Neuron (in vitro differentiated cells): ENCODE data around the gene GPBP1L1.
A peak's percentile ranks its signal among the peaks of the same experiment; 100 is the strongest.
"Not testable (repeated sequence)": the region's sequence is repeated elsewhere in the genome, so short reads cannot be mapped to it uniquely, and the experiment has no call there.

Source experiments
- H2AFZ ChIP-seq: one replicate; pipeline ENCODE4 v1.6.1; 2013; ENCODE audit warnings: low read depth, mild to moderate bottlenecking, inconsistent platforms, low read length, moderate library complexity
- H3K27me3 ChIP-seq: one replicate; pipeline ENCODE4 v1.6.1; 2013; ENCODE audit warnings: low read length; ENCODE audit not compliant: insufficient read depth
- H3K36me3 ChIP-seq: one replicate; pipeline ENCODE4 v1.6.1; 2013; ENCODE audit warnings: low read length; ENCODE audit not compliant: insufficient read depth
- H3K4me1 ChIP-seq: one replicate; pipeline ENCODE4 v1.6.1; 2013; ENCODE audit warnings: low read length; ENCODE audit not compliant: insufficient read depth
- H3K4me3 ChIP-seq: 2 replicates; pipeline ENCODE4 v1.5.1; 2013; ENCODE audit warnings: mild to moderate bottlenecking, low read length, moderate library complexity
- H3K9me3 ChIP-seq: one replicate; pipeline ENCODE4 v1.6.1; 2013; ENCODE audit warnings: low read length

GPBP1L1 gene

GRCh38 chr1:45617618-45618017 lies 68.7 kb downstream of the GPBP1L1 start:
- Histone ChIP-seq H3K9me3 (no peaks in the 10 kb centered on the region), H2AFZ (no peak overlapping the region), H3K36me3 (peaks cover 70% of the 10 kb centered on the region), H3K27me3 (no peaks in the 10 kb centered on the region), H3K4me3 (no peak overlapping the region), H3K4me1 (no peaks in the 10 kb centered on the region)

- Histone ChIP-seq H3K4me1 (no peaks in the 10 kb centered on the region), H3K9me3 (no peaks in the 10 kb centered on the region), H3K36me3 (peaks cover 78% of the 10 kb centered on the region)
Measured at GRCh38 chr1:45615885-45616284, 70.4 kb downstream of the GPBP1L1 start.

GRCh38 chr1:45612941-45613579 lies 73.3 kb downstream of the GPBP1L1 start:
- no peaks in the 10 kb centered on the region for H3K9me3 ChIP-seq
- no peaks in the 10 kb centered on the region for H3K4me1 ChIP-seq
- no peak overlapping the region for H3K4me3 ChIP-seq
- peaks cover 86% of the 10 kb centered on the region for H3K36me3 ChIP-seq
- H3K27me3 ChIP-seq: no peaks in the 10 kb centered on the region
- H2AFZ ChIP-seq: no peak overlapping the region

More at GRCh38 chr1:45615885-45616284, 70.4 kb downstream of the GPBP1L1 start:
- H3K27me3 ChIP-seq: no peaks in the 10 kb centered on the region
- H3K4me3 ChIP-seq: no peak overlapping the region
- H2AFZ ChIP-seq: no peak overlapping the region

- no peaks in the 10 kb centered on the region for H3K9me3 ChIP-seq
- H2AFZ ChIP-seq: no peak overlapping the region
- no peak overlapping the region for H3K4me3 ChIP-seq
- no peaks in the 10 kb centered on the region for H3K27me3 ChIP-seq
- peaks cover 87% of the 10 kb centered on the region for H3K36me3 ChIP-seq
- H3K4me1 ChIP-seq: no peaks in the 10 kb centered on the region
Measured at GRCh38 chr1:45610589-45611226, 75.6 kb downstream of the GPBP1L1 start.

- peaks cover 88% of the 10 kb centered on the region for H3K36me3 ChIP-seq
- no peaks in the 10 kb centered on the region for H3K9me3 ChIP-seq
- no peak overlapping the region for H3K4me3 ChIP-seq
- H3K27me3 ChIP-seq: no peaks in the 10 kb centered on the region
- H3K4me1 ChIP-seq: no peaks in the 10 kb centered on the region
- H2AFZ ChIP-seq: no peak overlapping the region
Measured at GRCh38 chr1:45608175-45609156, 77.9 kb downstream of the GPBP1L1 start.

- H3K9me3 ChIP-seq: no peaks in the 10 kb centered on the region
- no peaks in the 10 kb centered on the region for H3K4me1 ChIP-seq
- H2AFZ ChIP-seq: no peak overlapping the region
- H3K4me3 ChIP-seq: no peak overlapping the region
- no peaks in the 10 kb centered on the region for H3K27me3 ChIP-seq
- H3K36me3 ChIP-seq: peaks cover 87% of the 10 kb centered on the region
Measured at GRCh38 chr1:45607404-45608074, 78.8 kb downstream of the GPBP1L1 start.

GRCh38 chr1:45604239-45604638 lies 82.1 kb downstream of the GPBP1L1 start:
- Histone ChIP-seq H2AFZ (no peak overlapping the region), H3K4me3 (no peak overlapping the region), H3K4me1 (no peaks in the 10 kb centered on the region), H3K36me3 (peaks cover 78% of the 10 kb centered on the region), H3K27me3 (no peaks in the 10 kb centered on the region), H3K9me3 (no peaks in the 10 kb centered on the region)

GRCh38 chr1:45596765-45597164 lies 89.6 kb downstream of the GPBP1L1 start:
- H3K36me3 ChIP-seq: peaks cover 60% of the 10 kb centered on the region
- not testable (repeated sequence) for H2AFZ ChIP-seq, H3K9me3 ChIP-seq, H3K4me1 ChIP-seq, H3K27me3 ChIP-seq, H3K4me3 ChIP-seq

- Histone ChIP-seq H2AFZ (no peak overlapping the region), H3K36me3 (peaks cover 67% of the 10 kb centered on the region), H3K4me1 (no peaks in the 10 kb centered on the region), H3K4me3 (no peak overlapping the region), H3K27me3 (no peaks in the 10 kb centered on the region), H3K9me3 (no peaks in the 10 kb centered on the region)
Measured at GRCh38 chr1:45594412-45594811, 91.9 kb downstream of the GPBP1L1 start.

GRCh38 chr1:45589861-45590260 lies 96.5 kb downstream of the GPBP1L1 start:
- H3K4me1 ChIP-seq: peaks cover 15% of the 10 kb centered on the region
- H3K36me3 ChIP-seq: peaks cover 47% of the 10 kb centered on the region
- no peak overlapping the region for H3K4me3 ChIP-seq
- no peaks in the 10 kb centered on the region for H3K9me3 ChIP-seq
- H2AFZ ChIP-seq: no peak overlapping the region
- no peaks in the 10 kb centered on the region for H3K27me3 ChIP-seq

GRCh38 chr1:45586769-45587168 lies 99.6 kb downstream of the GPBP1L1 start:
- H3K4me3 ChIP-seq: peak overlapping the region; percentile 2
- no peaks in the 10 kb centered on the region for H3K27me3 ChIP-seq
- H3K9me3 ChIP-seq: no peaks in the 10 kb centered on the region
- H3K4me1 ChIP-seq: peaks cover 15% of the 10 kb centered on the region
- H2AFZ ChIP-seq: no peak overlapping the region
- H3K36me3 ChIP-seq: peaks cover 22% of the 10 kb centered on the region

GRCh38 chr1:45585496-45586075 lies 100.7 kb downstream of the GPBP1L1 start:
- Histone ChIP-seq H3K4me3 (peak overlapping the region; percentile 77), H3K36me3 (peaks cover 14% of the 10 kb centered on the region), H3K9me3 (no peaks in the 10 kb centered on the region), H3K27me3 (no peaks in the 10 kb centered on the region), H2AFZ (no peak overlapping the region), H3K4me1 (peaks cover 15% of the 10 kb centered on the region)
